ENCODE data around the gene OTUD1. TPM values are rescaled to one million over a fixed set of nuclear protein-coding genes. Genes with fewer than 3 reads are reported as not detected.

OTUD1 gene
- total RNA-seq, 3 donors from 2014 or later, result 11.6 to 15.7 (median 15.1) TPM

- no peaks in the 10 kb centered on the region for H3K9me3 ChIP-seq
- DNase-seq, result no peak
- intact Hi-C loops (cut with DNase I, micrococcal nuclease), result no loop called here
- no peaks in the 10 kb centered on the region for H3K36me3 ChIP-seq (ENCODE audit: low read depth)
- ATAC-seq, result no peak
- no peaks in the 10 kb centered on the region for H3K4me1 ChIP-seq (ENCODE audit: low read depth)
- no peak overlapping the region for H3K4me3 ChIP-seq
- TF ChIP-seq, protein P1, sequence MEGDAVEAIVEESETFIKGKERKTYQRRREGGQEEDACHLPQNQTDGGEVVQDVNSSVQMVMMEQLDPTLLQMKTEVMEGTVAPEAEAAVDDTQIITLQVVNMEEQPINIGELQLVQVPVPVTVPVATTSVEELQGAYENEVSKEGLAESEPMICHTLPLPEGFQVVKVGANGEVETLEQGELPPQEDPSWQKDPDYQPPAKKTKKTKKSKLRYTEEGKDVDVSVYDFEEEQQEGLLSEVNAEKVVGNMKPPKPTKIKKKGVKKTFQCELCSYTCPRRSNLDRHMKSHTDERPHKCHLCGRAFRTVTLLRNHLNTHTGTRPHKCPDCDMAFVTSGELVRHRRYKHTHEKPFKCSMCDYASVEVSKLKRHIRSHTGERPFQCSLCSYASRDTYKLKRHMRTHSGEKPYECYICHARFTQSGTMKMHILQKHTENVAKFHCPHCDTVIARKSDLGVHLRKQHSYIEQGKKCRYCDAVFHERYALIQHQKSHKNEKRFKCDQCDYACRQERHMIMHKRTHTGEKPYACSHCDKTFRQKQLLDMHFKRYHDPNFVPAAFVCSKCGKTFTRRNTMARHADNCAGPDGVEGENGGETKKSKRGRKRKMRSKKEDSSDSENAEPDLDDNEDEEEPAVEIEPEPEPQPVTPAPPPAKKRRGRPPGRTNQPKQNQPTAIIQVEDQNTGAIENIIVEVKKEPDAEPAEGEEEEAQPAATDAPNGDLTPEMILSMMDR (IDR thresholded peaks at IDR 0.05), result no peak
Observed at GRCh38 chr10:23457632-23458417, 18.9 kb downstream of the OTUD1 start.

- intact Hi-C loops (cut with DNase I, micrococcal nuclease), result no loop called here
- TF ChIP-seq, protein P1 (IDR thresholded peaks at IDR 0.05), result no peak
- no peak for ATAC-seq
Observed at GRCh38 chr10:23459308-23459939, 20.5 kb downstream of the OTUD1 start.

GRCh38 chr10:23461557-23461956 is 22.7 kb downstream of the OTUD1 start:
- ATAC-seq, result no peak
- no peaks in the 10 kb centered on the region for H3K36me3 ChIP-seq (ENCODE audit: low read depth)
- intact Hi-C loops (cut with DNase I, micrococcal nuclease), result no loop called here

More at GRCh38 chr10:23459308-23459939, 20.5 kb downstream of the OTUD1 start:
- no peak overlapping the region for H3K4me3 ChIP-seq
- H3K9me3 ChIP-seq, result no peaks in the 10 kb centered on the region
- no peaks in the 10 kb centered on the region for H3K4me1 ChIP-seq (ENCODE audit: low read depth)
- no peaks in the 10 kb centered on the region for H3K36me3 ChIP-seq (ENCODE audit: low read depth)
- DNase-seq, result no peak

GRCh38 chr10:23467012-23467411 is 28.1 kb downstream of the OTUD1 start:
- Histone ChIP-seq H3K9me3 (no peaks in the 10 kb centered on the region), H3K4me3 (no peak overlapping the region), H3K4me1 (ENCODE audit: low read depth) (no peaks in the 10 kb centered on the region), H3K36me3 (ENCODE audit: low read depth) (no peaks in the 10 kb centered on the region)
- ATAC-seq (no peak), DNase-seq (no peak)
- intact Hi-C loops (cut with DNase I, micrococcal nuclease), result no loop called here
- TF ChIP-seq, protein P1 (IDR thresholded peaks at IDR 0.05), result no peak

More at GRCh38 chr10:23461557-23461956, 22.7 kb downstream of the OTUD1 start:
- TF ChIP-seq, protein P1 (IDR thresholded peaks at IDR 0.05), result no peak
- DNase-seq, result no peak
- H3K4me3 ChIP-seq, result no peak overlapping the region
- H3K4me1 ChIP-seq (ENCODE audit: low read depth), result no peaks in the 10 kb centered on the region
- no peaks in the 10 kb centered on the region for H3K9me3 ChIP-seq

DNA sequence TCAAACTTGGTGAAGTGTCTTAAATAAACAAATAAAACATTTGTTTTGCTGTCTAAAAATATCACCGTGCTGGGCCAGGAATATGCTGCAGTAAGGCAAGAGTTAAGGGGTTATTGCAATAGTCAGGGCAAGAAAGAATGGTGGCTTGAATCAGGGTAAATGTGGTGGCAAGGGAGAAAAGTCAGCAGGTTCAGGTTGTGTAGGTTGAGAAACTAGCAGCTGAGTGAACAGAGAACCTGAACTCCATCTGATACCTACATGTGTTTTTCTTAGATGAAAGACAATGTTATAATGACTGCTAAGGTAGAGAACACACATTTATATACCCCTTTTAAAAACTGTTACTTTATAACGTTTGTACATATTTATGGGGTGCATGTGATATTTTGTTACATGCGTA is 28.7 kb downstream of the OTUD1 start:
- no peak for DNase-seq
- TF ChIP-seq, protein P1 (IDR thresholded peaks at IDR 0.05), result no peak
- Histone ChIP-seq H3K4me3 (no peak overlapping the region), H3K4me1 (ENCODE audit: low read depth) (no peaks in the 10 kb centered on the region), H3K9me3 (no peaks in the 10 kb centered on the region), H3K36me3 (ENCODE audit: low read depth) (no peaks in the 10 kb centered on the region)
- intact Hi-C loops (cut with DNase I, micrococcal nuclease), result no loop called here
- ATAC-seq, result no peak

All from mucosa of descending colon (tissue), 3 donors.